Measurements from ENCODE around the gene TSR3. TPM values are rescaled to one million over a fixed set of nuclear protein-coding genes. Genes with fewer than 3 reads are reported as not detected.

The TSR3 gene
- polyA plus RNA-seq (ENCODE audit: insufficient read length) = 49.3 TPM

- DNase-seq (ENCODE audit: low read depth) = peak; percentile 78
These were observed at the start of gene TSR3, which contains the start of gene GNPTG for GRCh38 chr16:1351582-1352362. TSR3 (minus strand) TSS chr16:1351878; CDS start chr16:1351804, 74 bp downstream. GNPTG (plus strand) TSS chr16:1351931; CDS start chr16:1351966, 35 bp downstream.

GRCh38 chr16:1401061-1401757, 49.5 kb upstream of the TSR3 start:
- DNase-seq (ENCODE audit: low read depth) = no peak

GRCh38 chr16:1398826-1399581, 47.3 kb upstream of the TSR3 start:
- no peak for DNase-seq (ENCODE audit: low read depth)

- DNase-seq (ENCODE audit: low read depth) = no peak
These were observed 46.7 kb upstream of the TSR3 start for GRCh38 chr16:1398351-1398750.

GRCh38 chr16:1397779-1398178, 46.1 kb upstream of the TSR3 start:
- DNase-seq (ENCODE audit: low read depth) = no peak

- DNase-seq (ENCODE audit: low read depth) = no peak
These were observed 43.9 kb upstream of the TSR3 start for GRCh38 chr16:1395444-1396031.

GRCh38 chr16:1394367-1394951, 42.8 kb upstream of the TSR3 start:
- no peak for DNase-seq (ENCODE audit: low read depth)

- no peak for DNase-seq (ENCODE audit: low read depth)
These were observed 42.0 kb upstream of the TSR3 start for GRCh38 chr16:1393613-1394176.

GRCh38 chr16:1392826-1393225, 41.1 kb upstream of the TSR3 start:
- DNase-seq (ENCODE audit: low read depth) = no peak

GRCh38 chr16:1390239-1390779, 38.6 kb upstream of the TSR3 start:
- DNase-seq (ENCODE audit: low read depth) = no peak

GRCh38 chr16:1389762-1390161, 38.1 kb upstream of the TSR3 start:
- DNase-seq (ENCODE audit: low read depth) = no peak

- no peak for DNase-seq (ENCODE audit: low read depth)
These were observed 35.7 kb upstream of the TSR3 start for GRCh38 chr16:1387331-1387730.

GRCh38 chr16:1385232-1385631, 33.6 kb upstream of the TSR3 start:
- DNase-seq (ENCODE audit: low read depth) = no peak

GRCh38 chr16:1383556-1383955, 31.9 kb upstream of the TSR3 start:
- no peak for DNase-seq (ENCODE audit: low read depth)

GRCh38 chr16:1381612-1382406, 30.1 kb upstream of the TSR3 start:
- no peak for DNase-seq (ENCODE audit: low read depth)

GRCh38 chr16:1380195-1380594, 28.5 kb upstream of the TSR3 start:
- DNase-seq (ENCODE audit: low read depth) = no peak

- no peak for DNase-seq (ENCODE audit: low read depth)
These were observed 27.8 kb upstream of the TSR3 start for GRCh38 chr16:1379304-1380076.

GRCh38 chr16:1378804-1379303, 27.2 kb upstream of the TSR3 start:
- peak; percentile 2 for DNase-seq (ENCODE audit: low read depth)
